Panc1 (cell line): Measurements from ENCODE around the gene XXYLT1. TPM values are rescaled to one million over a fixed set of nuclear protein-coding genes. Genes with fewer than 3 reads are reported as not detected.

ENCODE experiments used
- ATAC-seq: fragments of 200-7000 bp; cut with Tn5 transposase; 2 replicates; pipeline ENCODE4 v1.9.1; 2020; ENCODE audit warnings: mild to moderate bottlenecking, moderate library complexity
- BruUV-seq: library from RNA; stranded (reverse); fragments of 400-500 nt; replicated peaks from 2 replicates; lab custom pipeline; 2021; lab: Mats Ljungman, UMichigan
- CTCF ChIA-PET: fragments of 300-600 bp; sonication (Branson Sonifier 250); formaldehyde crosslinking; loops from one replicate; lab custom pipeline; 2022; ENCODE audit warnings: antibody characterized with exemption; lab: Charles Lee
- POLR2A ChIA-PET: fragments of 300-600 bp; sonication (Branson Sonifier 250); formaldehyde crosslinking; loops from one replicate; lab custom pipeline; 2022; ENCODE audit warnings: antibody characterized with exemption; lab: Charles Lee
- DNase-seq: peaks from one replicate; pipeline ENCODE4 v3.0.0-alpha.2; 2010; ENCODE audit warnings: low read depth, low spot score
- H3K27ac ChIP-seq: 2 replicates; pipeline ENCODE4 v1.5.1; 2011; ENCODE audit warnings: mild to moderate bottlenecking, low read length, inconsistent platforms
- H3K27me3 ChIP-seq: fragments of 200-500 bp; sonication (Bioruptor generic); 2 replicates; pipeline ENCODE4 v1.6.0; 2014; ENCODE audit warnings: low read length, inconsistent platforms; ENCODE audit not compliant: control insufficient read depth, insufficient read depth
- H3K36me3 ChIP-seq: fragments of 200-500 bp; sonication (Bioruptor generic); 2 replicates; pipeline ENCODE4 v1.5.1; 2014; ENCODE audit warnings: inconsistent platforms, mild to moderate bottlenecking, low read length, moderate library complexity; ENCODE audit not compliant: control insufficient read depth, insufficient read depth
- H3K4me1 ChIP-seq: 2 replicates; pipeline ENCODE4 v1.5.1; 2011; ENCODE audit warnings: inconsistent platforms, mild to moderate bottlenecking, low read length, moderate library complexity; ENCODE audit not compliant: control insufficient read depth, insufficient read depth
- H3K4me3 ChIP-seq, 2 experiments: 2 replicates each; pipeline ENCODE4 v1.5.1; 2011 to 2012; ENCODE audit warnings: low read depth in 2 of 2, low read length in 2 of 2, mild to moderate bottlenecking in 2 of 2, inconsistent platforms in 1 of 2, moderate library complexity in 1 of 2
- H3K9me3 ChIP-seq: fragments of 200-500 bp; sonication (Bioruptor generic); 2 replicates; pipeline ENCODE4 v1.5.1; 2014; ENCODE audit warnings: low read depth, mild to moderate bottlenecking, inconsistent platforms, low read length, moderate library complexity; ENCODE audit not compliant: control insufficient read depth, insufficient read depth
- CTCF ChIP-seq: fragments of 450-650 bp; IDR thresholded peaks from 2 replicates; pipeline ENCODE4 v1.5.1; 2017; ENCODE audit warnings: mild to moderate bottlenecking
- POLR2AphosphoS5 ChIP-seq: IDR thresholded peaks from 2 replicates; pipeline ENCODE4 v1.6.1; 2012; ENCODE audit warnings: mild to moderate bottlenecking, low read depth, low read length, moderate library complexity
- REST ChIP-seq, 2 experiments: IDR thresholded peaks; 2 replicates each; pipeline ENCODE4 v1.6.1; 2011 to 2012; ENCODE audit warnings: low read depth in 2 of 2, control low read depth in 1 of 2, low read length in 1 of 2, mild to moderate bottlenecking in 1 of 2, moderate library complexity in 1 of 2; ENCODE audit not compliant: insufficient read depth in 1 of 2
- SIN3A ChIP-seq: IDR thresholded peaks from 2 replicates; pipeline ENCODE4 v1.6.1; 2012; ENCODE audit warnings: low read depth, mild to moderate bottlenecking, low read length, moderate library complexity, borderline replicate concordance; ENCODE audit not compliant: insufficient read depth
- TCF7L2 ChIP-seq: IDR thresholded peaks from 2 replicates; pipeline ENCODE4 v1.6.1; 2011; ENCODE audit warnings: mild to moderate bottlenecking, low read depth, low read length, inconsistent platforms
- in situ Hi-C: cut with HindIII; loops from 2 replicates; pipeline ENCODE4 v1.10.0; 2016; ENCODE audit warnings: low sequenced_read_pairs, low pct_unique_long_range_greater_than_20kb
- intact Hi-C: fragments of 100-400 bp; cut with micrococcal nuclease; formaldehyde crosslinking; loops from one replicate; pipeline ENCODE4 v1.10.0; 2022; ENCODE audit not compliant: unreplicated experiment
- total RNA-seq: library from RNA; stranded (reverse); gene quantifications from one replicate; pipeline ENCODE4 v1.2.1, GENCODE V29; 2021; ENCODE audit not compliant: unreplicated experiment

The XXYLT1 gene
- total RNA-seq, 1 experiment from 2014 or later: 26.0 TPM

GRCh38 chr3:195066441-195066841, 204.5 kb downstream of the XXYLT1 start:
- ATAC-seq (no peak), DNase-seq (no peak)
- ChIA-PET CTCF (no interaction called here), POLR2A (no interaction called here)
- in situ Hi-C loops: no loop called here
- Histone ChIP-seq H3K27ac (no peak overlapping the region), H3K27me3 (no peaks in the 10 kb centered on the region), H3K4me3 (no peak overlapping the region), H3K36me3 (no peaks in the 10 kb centered on the region), H3K9me3 (no peaks in the 10 kb centered on the region), H3K4me1 (no peaks in the 10 kb centered on the region; the same call in 1 of the 2 replicates)
- BruUV-seq: no TSS peak
- TF ChIP-seq TCF7L2 (no peak), SIN3A (no peak), POLR2AphosphoS5 (no peak), CTCF (no peak), REST (IDR thresholded peaks at IDR 0.05; ENCODE audit: insufficient read depth in 1 of 2, low read depth in 2 of 2, low read length in 1 of 2) (no peak)
- intact Hi-C loops: no loop called here

- Histone ChIP-seq H3K27me3 (no peaks in the 10 kb centered on the region), H3K36me3 (no peaks in the 10 kb centered on the region), H3K9me3 (no peaks in the 10 kb centered on the region), H3K27ac (no peak overlapping the region), H3K4me1 (no peaks in the 10 kb centered on the region; the same call in 1 of the 2 replicates), H3K4me3 (no peak overlapping the region)
- ChIA-PET CTCF (no interaction called here), POLR2A (no interaction called here)
- ATAC-seq (no peak), DNase-seq (no peak)
- intact Hi-C loops: no loop called here
- in situ Hi-C loops: no loop called here
- no TSS peak for BruUV-seq
- no peak for TF ChIP-seq SIN3A
- no peak for TF ChIP-seq POLR2AphosphoS5
- no peak for TF ChIP-seq TCF7L2
- TF ChIP-seq CTCF: no peak
- TF ChIP-seq REST (IDR thresholded peaks at IDR 0.05; ENCODE audit: insufficient read depth in 1 of 2, low read depth in 2 of 2, low read length in 1 of 2): no peak
Observed at GRCh38 chr3:195065864-195066185, 205.1 kb downstream of the XXYLT1 start.
